Hepatocyte (in vitro differentiated cells): Measurements from ENCODE around the gene MAP3K4. TPM values are rescaled to one million over a fixed set of nuclear protein-coding genes. Genes with fewer than 3 reads are reported as not detected.

Experiments used
- DNase-seq: peaks from one replicate; pipeline ENCODE4 v3.0.0-alpha.2; 2016; ENCODE audit warnings: low spot score
- H2AFZ ChIP-seq: fragments of 200-600 bp; sonication (generic); 2 replicates; pipeline ENCODE4 v1.6.0; 2016; ENCODE audit warnings: antibody characterized with exemption, mild to moderate bottlenecking
- H3K27ac ChIP-seq: fragments of 200-600 bp; sonication (generic); 2 replicates; pipeline ENCODE4 v1.5.1; 2016; ENCODE audit warnings: mild to moderate bottlenecking
- H3K27me3 ChIP-seq: fragments of 200-600 bp; sonication (generic); 2 replicates; pipeline ENCODE4 v1.6.1; 2016
- H3K36me3 ChIP-seq: fragments of 200-600 bp; sonication (generic); replicated peaks from 2 replicates; pipeline ENCODE4 v1.5.1; 2016; ENCODE audit warnings: low read depth; ENCODE audit not compliant: insufficient read depth
- H3K4me1 ChIP-seq: fragments of 200-600 bp; sonication (generic); 2 replicates; pipeline ENCODE4 v1.5.1; 2016; ENCODE audit warnings: mild to moderate bottlenecking, moderate library complexity; ENCODE audit not compliant: insufficient read depth
- H3K4me2 ChIP-seq: fragments of 200-600 bp; sonication (generic); 2 replicates; pipeline ENCODE4 v1.6.0; 2016
- H3K4me3 ChIP-seq: fragments of 200-600 bp; sonication (generic); 2 replicates; pipeline ENCODE4 v1.5.1; 2016; ENCODE audit warnings: mild to moderate bottlenecking
- H3K79me2 ChIP-seq: fragments of 200-600 bp; sonication (generic); 2 replicates; pipeline ENCODE4 v1.6.0; 2017; ENCODE audit warnings: mild to moderate bottlenecking
- H3K9me2 ChIP-seq: fragments of 200-600 bp; sonication (generic); replicated peaks from 2 replicates; pipeline ENCODE4 v1.6.0; 2017; ENCODE audit warnings: mild to moderate bottlenecking; ENCODE audit not compliant: insufficient read depth
- H3K9me3 ChIP-seq: fragments of 200-600 bp; sonication (generic); 2 replicates; pipeline ENCODE4 v1.5.1; 2016; ENCODE audit warnings: low read depth, mild to moderate bottlenecking
- H4K20me1 ChIP-seq: fragments of 200-600 bp; sonication (generic); 2 replicates; pipeline ENCODE4 v1.6.0; 2016; ENCODE audit warnings: mild to moderate bottlenecking; ENCODE audit not compliant: insufficient read depth, poor library complexity, severe bottlenecking
- EZH2 ChIP-seq: fragments of 200-600 bp; sonication (generic); IDR thresholded peaks from 2 replicates; pipeline ENCODE4 v1.6.1; 2016; ENCODE audit warnings: antibody characterized with exemption, mild to moderate bottlenecking, borderline replicate concordance
- EZH2phosphoT487 ChIP-seq: fragments of 200-600 bp; sonication (generic); IDR thresholded peaks from one replicate; pipeline ENCODE4 v1.6.1; 2018; ENCODE audit warnings: antibody characterized with exemption, mild to moderate bottlenecking, low read depth, moderate library complexity; ENCODE audit not compliant: unreplicated experiment, severe bottlenecking
- WGBS: methylation state at CpG from one replicate; pipeline ENCODE4 v1.1.6; 2016; ENCODE audit warnings: low lambda C conversion rate; ENCODE audit errors: missing lambda C conversion rate; 5-methylcytosine and 5-hydroxymethylcytosine counted together
- polyA plus RNA-seq: library from polyadenylated mRNA; unstranded; fragments of >200 nt; fragmentation: Nextera tagmentation; extraction: Ambion mirVana; gene quantifications from 2 replicates; pipeline ENCODE4 v1.2.1, GENCODE V29; 2016
- total RNA-seq: library from RNA; depleted of rRNA; stranded (reverse); fragments of >200 nt; gene quantifications from 2 replicates; pipeline ENCODE4 v1.2.3, GENCODE V29; 2014
- TF ChIP-seq, protein P1 (sequence below): fragments of 200-600 bp; sonication (generic); IDR thresholded peaks from 2 replicates; pipeline ENCODE4 v1.5.1; 2016; ENCODE audit warnings: antibody characterized with exemption, mild to moderate bottlenecking; ENCODE audit not compliant: poor library complexity

The MAP3K4 gene
- total and polyA plus RNA-seq, 2 experiments from 2014 or later, result 10.9 to 21.5 TPM

DNA sequence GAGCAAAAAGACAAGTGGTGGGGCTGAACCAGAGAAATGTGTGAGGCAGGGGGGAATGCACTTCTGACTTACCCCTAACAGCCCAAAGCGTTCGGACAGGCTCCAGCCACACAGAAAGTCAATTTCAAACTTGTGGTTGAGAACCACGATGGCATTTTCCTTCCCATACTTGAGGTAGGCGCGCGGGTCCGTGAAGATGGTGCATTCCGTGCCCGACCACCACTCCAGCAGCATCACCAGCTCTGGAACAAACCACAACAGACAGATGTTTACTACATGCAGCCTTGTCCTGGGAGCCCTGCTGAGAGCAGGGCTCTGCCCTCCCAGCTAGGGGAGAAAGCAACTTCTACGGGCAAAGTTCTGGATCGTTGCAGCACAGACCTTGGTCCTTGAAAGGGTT is 174.6 kb downstream of the MAP3K4 start:
- 94% methylated on average over 11 of the region's 11 CpGs for WGBS
- H3K27me3 ChIP-seq, result no peaks in the 10 kb centered on the region
- no peak for DNase-seq
- no peaks in the 10 kb centered on the region for H3K4me1 ChIP-seq
- TF ChIP-seq EZH2phosphoT487 (no peak), EZH2 (no peak)
- TF ChIP-seq, protein P1, sequence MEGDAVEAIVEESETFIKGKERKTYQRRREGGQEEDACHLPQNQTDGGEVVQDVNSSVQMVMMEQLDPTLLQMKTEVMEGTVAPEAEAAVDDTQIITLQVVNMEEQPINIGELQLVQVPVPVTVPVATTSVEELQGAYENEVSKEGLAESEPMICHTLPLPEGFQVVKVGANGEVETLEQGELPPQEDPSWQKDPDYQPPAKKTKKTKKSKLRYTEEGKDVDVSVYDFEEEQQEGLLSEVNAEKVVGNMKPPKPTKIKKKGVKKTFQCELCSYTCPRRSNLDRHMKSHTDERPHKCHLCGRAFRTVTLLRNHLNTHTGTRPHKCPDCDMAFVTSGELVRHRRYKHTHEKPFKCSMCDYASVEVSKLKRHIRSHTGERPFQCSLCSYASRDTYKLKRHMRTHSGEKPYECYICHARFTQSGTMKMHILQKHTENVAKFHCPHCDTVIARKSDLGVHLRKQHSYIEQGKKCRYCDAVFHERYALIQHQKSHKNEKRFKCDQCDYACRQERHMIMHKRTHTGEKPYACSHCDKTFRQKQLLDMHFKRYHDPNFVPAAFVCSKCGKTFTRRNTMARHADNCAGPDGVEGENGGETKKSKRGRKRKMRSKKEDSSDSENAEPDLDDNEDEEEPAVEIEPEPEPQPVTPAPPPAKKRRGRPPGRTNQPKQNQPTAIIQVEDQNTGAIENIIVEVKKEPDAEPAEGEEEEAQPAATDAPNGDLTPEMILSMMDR, result no peak
- H3K4me3 ChIP-seq, result no peak overlapping the region
- no peaks in the 10 kb centered on the region for H3K36me3 ChIP-seq
- no peak overlapping the region for H2AFZ ChIP-seq
- H3K27ac ChIP-seq, result no peak overlapping the region
- no peaks in the 10 kb centered on the region for H3K9me3 ChIP-seq
- H3K9me2 ChIP-seq, result no peaks in the 10 kb centered on the region
- H4K20me1 ChIP-seq, result no peaks in the 10 kb centered on the region
- H3K79me2 ChIP-seq, result no peaks in the 10 kb centered on the region
- no peak overlapping the region for H3K4me2 ChIP-seq

DNA sequence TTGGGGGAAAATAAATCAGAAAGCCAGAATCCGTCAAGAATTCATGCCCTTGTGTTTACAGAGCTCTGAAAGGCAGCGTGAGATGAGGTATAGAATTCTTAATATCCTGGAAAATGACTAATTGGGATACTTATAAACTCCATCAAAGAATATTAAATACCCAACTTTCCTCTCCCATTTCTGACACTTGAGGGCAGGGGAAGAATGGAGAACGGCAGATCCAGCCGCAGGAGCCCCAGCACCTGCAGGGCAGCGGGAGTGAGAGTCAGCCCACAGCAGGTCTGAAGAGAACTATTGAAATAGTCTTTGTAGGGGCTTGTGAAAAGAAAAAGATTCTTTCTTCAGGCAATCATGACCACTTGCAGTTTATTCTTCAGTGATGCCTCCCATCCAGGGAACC is 175.1 kb downstream of the MAP3K4 start:
- TF ChIP-seq EZH2 (no peak), EZH2phosphoT487 (no peak)
- TF ChIP-seq, protein P1, result no peak
- DNase-seq, result no peak
- Histone ChIP-seq H3K9me3 (no peaks in the 10 kb centered on the region), H3K27me3 (no peaks in the 10 kb centered on the region), H3K79me2 (no peaks in the 10 kb centered on the region), H3K4me2 (no peak overlapping the region), H3K9me2 (no peaks in the 10 kb centered on the region), H4K20me1 (no peaks in the 10 kb centered on the region), H3K27ac (no peak overlapping the region), H3K4me3 (no peak overlapping the region), H3K4me1 (no peaks in the 10 kb centered on the region), H3K36me3 (no peaks in the 10 kb centered on the region), H2AFZ (no peak overlapping the region)
- WGBS, result 93% methylated on average over 5 of the region's 5 CpGs
